Activated CD8-positive, alpha-beta T cell treated with anti-CD3 and anti-CD28 coated beads, Interleukin-2, amount 10 ng/mL, durations not matched to agents 7 days and 5 days (primary cell): Measurements from ENCODE around the gene SPATA6L. TPM values are rescaled to one million over a fixed set of nuclear protein-coding genes. Genes with fewer than 3 reads are reported as not detected.

Source experiments
- ATAC-seq: fragments of 150-1000 bp; cut with Tn5 transposase; one replicate; pipeline ENCODE4 v1.10.0; 2021; ENCODE audit warnings: moderate library complexity
- CTCF ChIA-PET: fragments of 350-600 bp; sonication (Branson Sonifier 250); formaldehyde crosslinking; loops from one replicate; lab custom pipeline; 2021; ENCODE audit warnings: antibody characterized with exemption; lab: Charles Lee
- POLR2A ChIA-PET: fragments of 350-600 bp; sonication (Branson Sonifier 250); formaldehyde crosslinking; loops from one replicate; lab custom pipeline; 2021; ENCODE audit warnings: antibody characterized with exemption; lab: Charles Lee
- DNase-seq: peaks from one replicate; pipeline ENCODE4 v3.0.0-alpha.2; 2020
- H3K27ac Mint-ChIP-seq: one replicate; pipeline ENCODE4 v1.8.0; 2021; ENCODE audit warnings: mild to moderate bottlenecking, mixed read lengths
- H3K27me3 Mint-ChIP-seq: one replicate; pipeline ENCODE4 v1.8.0; 2021; ENCODE audit warnings: low read depth, mixed read lengths
- H3K36me3 Mint-ChIP-seq: one replicate; pipeline ENCODE4 v1.8.0; 2021; ENCODE audit warnings: low read depth, mixed read lengths
- H3K4me1 Mint-ChIP-seq: one replicate; pipeline ENCODE4 v1.8.0; 2021; ENCODE audit warnings: low read depth, mixed read lengths
- H3K4me3 Mint-ChIP-seq: one replicate; pipeline ENCODE4 v1.8.0; 2021; ENCODE audit warnings: mild to moderate bottlenecking, mixed read lengths
- H3K9me3 Mint-ChIP-seq: one replicate; pipeline ENCODE4 v1.8.0; 2022; ENCODE audit warnings: mixed read lengths; ENCODE audit not compliant: insufficient read depth
- total RNA-seq, 2 experiments: library from RNA; stranded (reverse); gene quantifications; one replicate each; pipeline ENCODE4 v1.2.3, GENCODE V29; 2021

SPATA6L gene
- total RNA-seq, 2 experiments from 2014 or later, result 0.29 to 0.76 TPM

DNA sequence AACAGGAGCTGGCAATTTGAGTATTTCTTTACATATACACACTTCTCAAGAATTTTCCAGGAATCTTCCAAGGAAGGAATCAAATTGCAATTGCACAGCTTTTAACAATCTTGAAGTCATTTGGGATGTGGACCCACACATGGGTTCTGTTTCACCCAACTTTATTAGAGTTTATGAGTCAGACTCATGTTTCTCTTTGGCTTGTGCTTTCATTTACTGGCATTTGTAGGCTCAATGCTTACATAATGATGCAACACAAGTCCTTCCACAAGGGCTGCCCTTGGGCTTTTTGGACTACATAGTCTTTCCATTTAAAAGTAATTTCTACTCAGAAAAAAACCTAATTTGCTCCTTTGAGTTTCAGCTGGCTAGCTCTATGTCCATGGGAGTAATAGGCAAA lies 8.5 kb upstream of the SPATA6L start:
- Mint-ChIP-seq H3K36me3 (peaks cover 2% of the 10 kb centered on the region), H3K27me3 (peaks cover 5% of the 10 kb centered on the region), H3K4me1 (peaks cover 14% of the 10 kb centered on the region), H3K4me3 (no peak overlapping the region), H3K9me3 (no peaks in the 10 kb centered on the region), H3K27ac (no peak overlapping the region)
- no peak for ATAC-seq
- no peak for DNase-seq
- ChIA-PET CTCF (interaction anchor here (1.8 kb wide), 1 partner anchor 9 kb away, joined by 8 read pairs; the partner anchor contains the start of gene SPATA6L), POLR2A (no interaction called here)

GRCh38 chr9:4671737-4672136 lies 5.5 kb upstream of the SPATA6L start:
- Mint-ChIP-seq H3K27me3 (peaks cover 15% of the 10 kb centered on the region), H3K4me3 (no peak overlapping the region), H3K4me1 (peaks cover 28% of the 10 kb centered on the region), H3K27ac (no peak overlapping the region), H3K9me3 (no peaks in the 10 kb centered on the region), H3K36me3 (peaks cover 2% of the 10 kb centered on the region)
- CTCF ChIA-PET, result interaction anchor here (2.7 kb wide), 1 partner anchor 10 kb away, joined by 7 read pairs; the partner anchor contains the start of gene PLPP6
- POLR2A ChIA-PET, result no interaction called here
- no peak for ATAC-seq
- DNase-seq, result no peak

GRCh38 chr9:4670591-4670990 lies 4.3 kb upstream of the SPATA6L start:
- Mint-ChIP-seq H3K4me3 (no peak overlapping the region), H3K36me3 (no peaks in the 10 kb centered on the region), H3K9me3 (no peaks in the 10 kb centered on the region), H3K4me1 (peaks cover 40% of the 10 kb centered on the region), H3K27me3 (peaks cover 15% of the 10 kb centered on the region), H3K27ac (peak overlapping the region; percentile 16)
- ChIA-PET CTCF (interaction anchor here (2.7 kb wide), 1 partner anchor 8 kb away, joined by 7 read pairs; the partner anchor contains the start of gene PLPP6), POLR2A (no interaction called here)
- ATAC-seq (no peak), DNase-seq (no peak)

DNA sequence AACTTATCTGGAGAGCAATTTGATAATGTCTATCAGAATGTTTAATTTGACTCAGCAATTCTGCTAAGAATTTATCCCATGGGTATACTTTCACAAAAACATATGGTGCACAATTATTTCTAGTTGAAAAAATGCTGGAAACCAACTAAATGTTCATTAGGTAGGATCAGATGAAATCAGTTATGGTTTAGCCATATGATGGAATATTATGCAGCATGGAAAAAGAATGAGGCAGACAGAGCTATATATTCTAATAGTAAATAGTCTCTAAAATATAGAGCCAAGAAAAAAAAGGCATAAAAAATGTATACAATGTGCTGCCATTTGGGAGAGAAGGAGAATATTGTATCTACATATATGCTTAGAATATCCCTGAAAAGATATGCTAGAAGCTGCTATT lies 3.6 kb upstream of the SPATA6L start:
- Mint-ChIP-seq H3K27ac (no peak overlapping the region), H3K36me3 (no peaks in the 10 kb centered on the region), H3K4me3 (no peak overlapping the region), H3K27me3 (peaks cover 17% of the 10 kb centered on the region), H3K9me3 (no peaks in the 10 kb centered on the region), H3K4me1 (peaks cover 45% of the 10 kb centered on the region)
- no peak for DNase-seq
- ChIA-PET POLR2A (no interaction called here), CTCF (interaction anchor here (1.3 to 2.7 kb wide), 2 partner anchors 8 to 71 kb away, joined by 3 to 7 read pairs; partner anchors contain the start of gene PLPP6)
- ATAC-seq, result no peak

GRCh38 chr9:4668604-4669003 lies 2.3 kb upstream of the SPATA6L start:
- CTCF ChIA-PET, result interaction anchor here (1.3 kb wide), 1 partner anchor 72 kb away, joined by 3 read pairs; no protein-coding TSS in a partner anchor
- Mint-ChIP-seq H3K4me1 (peaks cover 55% of the 10 kb centered on the region), H3K36me3 (peaks cover 4% of the 10 kb centered on the region), H3K27ac (no peak overlapping the region), H3K4me3 (no peak overlapping the region), H3K27me3 (peaks cover 22% of the 10 kb centered on the region), H3K9me3 (no peaks in the 10 kb centered on the region)
- no peak for DNase-seq
- no peak for ATAC-seq
- POLR2A ChIA-PET, result no interaction called here

- ATAC-seq (peak; percentile 24), DNase-seq (no peak)
- ChIA-PET CTCF (interaction anchor here (0.8 kb wide), 1 partner anchor 63 kb away, joined by 3 read pairs; no protein-coding TSS in a partner anchor), POLR2A (interaction anchor here (0.8 kb wide), 1 partner anchor 12 kb away, joined by 3 read pairs; the partner anchor contains the start of gene CDC37L1)
- Mint-ChIP-seq H3K9me3 (no peaks in the 10 kb centered on the region), H3K27me3 (peaks cover 22% of the 10 kb centered on the region), H3K4me3 (no peak overlapping the region), H3K27ac (no peak overlapping the region), H3K36me3 (peaks cover 9% of the 10 kb centered on the region), H3K4me1 (peaks cover 64% of the 10 kb centered on the region)
Measured at GRCh38 chr9:4667681-4668080, 1.4 kb upstream of the SPATA6L start.

- POLR2A ChIA-PET, result interaction anchor here (0.6 to 2.2 kb wide), 3 partner anchors 14 to 75 kb away, joined by 3 to 10 read pairs (median 8); partner anchors contain the start of genes AK3 and CDC37L1
- Mint-ChIP-seq H3K27me3 (peaks cover 22% of the 10 kb centered on the region), H3K9me3 (no peaks in the 10 kb centered on the region), H3K4me1 (peaks cover 66% of the 10 kb centered on the region), H3K36me3 (peaks cover 9% of the 10 kb centered on the region), H3K27ac (no peak overlapping the region), H3K4me3 (no peak overlapping the region)
- CTCF ChIA-PET, result interaction anchor here (1.0 to 2.1 kb wide), 6 partner anchors 10 to 326 kb away, joined by 3 to 9 read pairs (median 4); no protein-coding TSS in a partner anchor
- DNase-seq, result no peak
- no peak for ATAC-seq
Measured at GRCh38 chr9:4665357-4665756, 923 bp downstream of the SPATA6L start.

DNA sequence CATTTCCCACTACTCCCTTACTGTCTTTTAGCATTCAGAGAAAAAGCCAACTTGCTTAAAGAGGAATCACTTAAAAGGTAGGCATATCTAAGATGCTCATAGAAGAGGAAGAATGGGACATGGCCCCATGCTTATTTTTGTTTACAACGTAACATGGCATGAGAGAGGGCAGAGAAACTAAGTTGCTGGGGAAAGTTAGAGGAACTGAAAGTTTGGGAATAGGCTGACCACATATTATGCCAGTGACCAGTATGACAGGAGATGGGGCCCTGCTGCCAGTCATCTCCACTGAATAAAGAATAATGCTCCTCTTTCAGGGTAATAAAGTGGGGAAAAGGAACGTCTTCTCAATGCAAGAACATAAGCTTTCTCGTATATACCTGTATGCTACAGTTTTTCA lies 2.3 kb downstream of the SPATA6L start:
- Mint-ChIP-seq H3K4me3 (no peak overlapping the region), H3K4me1 (peaks cover 60% of the 10 kb centered on the region), H3K9me3 (no peaks in the 10 kb centered on the region), H3K27me3 (peaks cover 28% of the 10 kb centered on the region), H3K27ac (no peak overlapping the region), H3K36me3 (peaks cover 9% of the 10 kb centered on the region)
- POLR2A ChIA-PET, result interaction anchor here (0.7 kb wide), 1 partner anchor 401 kb away, joined by 3 read pairs; no protein-coding TSS in a partner anchor
- CTCF ChIA-PET, result interaction anchor here (0.5 to 2.1 kb wide), 4 partner anchors 20 to 358 kb away, joined by 3 to 4 read pairs (median 3); no protein-coding TSS in a partner anchor
- ATAC-seq (no peak), DNase-seq (no peak)

DNA sequence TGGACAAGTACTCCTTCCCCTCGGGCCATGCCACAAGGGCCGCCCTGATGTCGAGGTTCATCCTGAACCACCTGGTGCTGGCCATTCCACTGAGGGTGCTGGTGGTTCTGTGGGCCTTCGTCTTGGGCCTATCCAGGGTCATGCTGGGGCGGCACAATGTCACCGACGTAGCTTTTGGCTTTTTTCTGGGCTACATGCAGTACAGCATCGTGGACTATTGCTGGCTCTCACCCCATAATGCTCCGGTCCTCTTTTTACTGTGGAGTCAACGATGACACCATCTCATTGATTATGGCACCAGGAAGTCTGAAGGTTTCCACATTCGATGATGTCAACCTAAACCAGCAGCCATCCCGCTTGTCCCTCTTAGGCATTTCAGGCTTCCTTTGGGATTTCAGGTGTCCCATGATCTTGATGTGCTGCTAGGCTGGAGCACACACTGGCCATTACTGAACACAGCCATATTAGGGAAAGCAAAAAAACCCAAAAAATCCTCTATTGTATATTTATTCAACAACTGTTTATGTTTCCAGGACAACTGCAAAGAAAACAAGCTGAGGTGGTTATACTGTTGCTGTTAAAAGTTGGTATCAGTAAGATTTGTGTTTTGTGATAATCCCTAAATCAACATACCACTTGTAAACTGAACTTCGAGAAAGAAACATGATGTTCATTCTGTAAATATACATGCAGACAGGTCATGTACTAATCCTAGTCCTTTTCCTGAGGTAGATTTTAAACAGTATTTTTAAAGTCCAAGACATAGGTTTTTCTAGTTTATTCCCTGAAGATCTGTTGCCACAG lies 3.1 kb downstream of the SPATA6L start:
- no peak for ATAC-seq
- Mint-ChIP-seq H3K27me3 (peaks cover 24% of the 10 kb centered on the region), H3K9me3 (no peaks in the 10 kb centered on the region), H3K4me1 (peaks cover 56% of the 10 kb centered on the region), H3K27ac (peak overlapping the region; percentile 65), H3K4me3 (peak overlapping the region; percentile 95), H3K36me3 (peaks cover 9% of the 10 kb centered on the region)
- POLR2A ChIA-PET, result interaction anchor here (0.6 to 1.7 kb wide), 4 partner anchors 16 to 317 kb away, joined by 3 to 8 read pairs (median 3); partner anchors contain the start of gene CDC37L1
- CTCF ChIA-PET, result interaction anchor here (0.6 to 1.8 kb wide), 5 partner anchors 8 to 77 kb away, joined by 4 to 8 read pairs (median 4); partner anchors contain the start of gene AK3
- DNase-seq, result no peak

GRCh38 chr9:4662108-4662988 lies 3.9 kb downstream of the SPATA6L start, which contains the start of gene PLPP6:
Gene PLPP6, plus strand, starts transcription at chr9:4662294. Its CDS starts 82 bp downstream, at chr9:4662376.
- ChIA-PET CTCF (interaction anchor here (0.6 to 1.8 kb wide), 7 partner anchors 9 to 78 kb away, joined by 3 to 8 read pairs (median 4); partner anchors contain the start of genes AK3 and CDC37L1), POLR2A (interaction anchor here (0.6 to 2.0 kb wide), 4 partner anchors 17 to 318 kb away, joined by 3 to 8 read pairs (median 5); partner anchors contain the start of gene CDC37L1)
- no peaks in the 10 kb centered on the region for H3K9me3 Mint-ChIP-seq

More at GRCh38 chr9:4662108-4662988, 3.9 kb downstream of the SPATA6L start, which contains the start of gene PLPP6:
- Mint-ChIP-seq H3K4me1 (peaks cover 50% of the 10 kb centered on the region), H3K27me3 (peaks cover 19% of the 10 kb centered on the region), H3K27ac (peak within 1 kb of the TSS; percentile 90), H3K36me3 (peaks cover 9% of the 10 kb centered on the region), H3K4me3 (peak within 1 kb of the TSS; percentile 95)
- DNase-seq (peak; percentile 81), ATAC-seq (peak; percentile 87)
